Peyer's patch (tissue), 4 donors: ENCODE measurements around the gene SPRED2.

Experiments used
- POLR2A ChIP-seq, 2 donors: fragments of 450-650 bp; IDR thresholded peaks; one replicate each; pipeline ENCODE4 v1.5.1; 2017; ENCODE audit warnings: antibody characterized with exemption in 2 of 2, mild to moderate bottlenecking in 2 of 2, moderate library complexity in 2 of 2
- TF ChIP-seq, protein P1 (sequence below), 6 experiments: fragments of 450-650 bp in 4 of 6; fragments of 200-600 bp in 2 of 6; sonication (generic) in 1 of 6; IDR thresholded peaks; one replicate each; pipeline ENCODE4 v1.5.1; 2017 to 2019; ENCODE audit warnings: antibody characterized with exemption in 6 of 6, mild to moderate bottlenecking in 3 of 6, moderate library complexity in 1 of 6

DNA sequence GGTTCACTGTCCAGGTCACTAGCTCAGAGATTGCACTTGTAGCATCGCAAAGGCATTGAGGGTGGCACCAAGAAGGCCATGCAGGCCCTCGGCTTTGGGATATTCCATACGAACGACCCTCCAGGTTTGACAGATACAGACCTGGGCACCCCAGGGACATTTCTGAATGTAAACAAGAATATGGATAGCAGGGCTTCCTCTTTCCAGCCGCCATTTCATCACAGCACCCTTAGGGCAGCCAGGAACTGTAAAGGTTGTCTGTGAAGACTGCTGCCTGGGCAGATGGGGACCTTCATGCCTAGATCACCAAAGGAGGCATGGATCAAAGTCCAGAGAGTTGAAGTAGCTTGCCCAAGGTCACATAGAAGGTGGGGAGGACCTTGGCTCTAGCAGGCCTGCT is 134.3 kb downstream of the SPRED2 start:
- TF ChIP-seq, protein P1, sequence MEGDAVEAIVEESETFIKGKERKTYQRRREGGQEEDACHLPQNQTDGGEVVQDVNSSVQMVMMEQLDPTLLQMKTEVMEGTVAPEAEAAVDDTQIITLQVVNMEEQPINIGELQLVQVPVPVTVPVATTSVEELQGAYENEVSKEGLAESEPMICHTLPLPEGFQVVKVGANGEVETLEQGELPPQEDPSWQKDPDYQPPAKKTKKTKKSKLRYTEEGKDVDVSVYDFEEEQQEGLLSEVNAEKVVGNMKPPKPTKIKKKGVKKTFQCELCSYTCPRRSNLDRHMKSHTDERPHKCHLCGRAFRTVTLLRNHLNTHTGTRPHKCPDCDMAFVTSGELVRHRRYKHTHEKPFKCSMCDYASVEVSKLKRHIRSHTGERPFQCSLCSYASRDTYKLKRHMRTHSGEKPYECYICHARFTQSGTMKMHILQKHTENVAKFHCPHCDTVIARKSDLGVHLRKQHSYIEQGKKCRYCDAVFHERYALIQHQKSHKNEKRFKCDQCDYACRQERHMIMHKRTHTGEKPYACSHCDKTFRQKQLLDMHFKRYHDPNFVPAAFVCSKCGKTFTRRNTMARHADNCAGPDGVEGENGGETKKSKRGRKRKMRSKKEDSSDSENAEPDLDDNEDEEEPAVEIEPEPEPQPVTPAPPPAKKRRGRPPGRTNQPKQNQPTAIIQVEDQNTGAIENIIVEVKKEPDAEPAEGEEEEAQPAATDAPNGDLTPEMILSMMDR (IDR thresholded peaks at IDR 0.05): no peak
- no peak for TF ChIP-seq POLR2A (IDR thresholded peaks at IDR 0.05)
